Keratinocyte (primary cell): ENCODE results near the gene ARHGAP10.

Experiments
- EZH2 ChIP-seq: IDR thresholded peaks from one replicate; pipeline ENCODE4 v1.6.1; 2012; ENCODE audit warnings: inconsistent platforms, mild to moderate bottlenecking, low read length, moderate library complexity
- TF ChIP-seq, protein P1 (sequence below), 3 experiments: IDR thresholded peaks in 1 of 3; conservative IDR thresholded peaks in 1 of 3; optimal IDR thresholded peaks in 1 of 3; 2 replicates in 2 of 3; 3 replicates in 1 of 3; pipeline versions ENCODE3 to v1.5.1; 2011; ENCODE audit warnings: low read length in 3 of 3, mild to moderate bottlenecking in 3 of 3, moderate library complexity in 2 of 3, control low read depth in 1 of 3, inconsistent platforms in 1 of 3; ENCODE audit not compliant: insufficient read depth in 2 of 3; ENCODE audit errors: extremely low read depth in 1 of 3

DNA sequence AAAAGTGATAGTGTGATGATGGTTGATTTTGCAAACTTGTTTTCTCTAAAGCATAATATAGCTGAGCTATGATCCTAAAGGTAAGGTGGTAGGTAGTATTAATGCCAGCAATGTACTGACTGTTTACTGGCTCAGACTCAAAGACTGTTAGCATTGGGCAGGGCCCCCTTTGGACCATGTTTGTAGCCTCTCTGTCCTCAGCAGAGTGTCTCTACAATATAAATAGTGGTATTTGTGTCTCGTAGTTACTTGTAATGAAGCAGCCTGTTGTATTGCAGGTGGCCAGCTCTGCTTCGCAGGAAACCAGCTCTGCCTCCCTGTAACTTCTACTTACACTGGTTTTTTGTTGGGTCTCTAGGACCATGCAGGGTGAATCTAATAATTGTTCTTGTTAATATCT, 70.5 kb downstream of the ARHGAP10 start:
- TF ChIP-seq, protein P1, sequence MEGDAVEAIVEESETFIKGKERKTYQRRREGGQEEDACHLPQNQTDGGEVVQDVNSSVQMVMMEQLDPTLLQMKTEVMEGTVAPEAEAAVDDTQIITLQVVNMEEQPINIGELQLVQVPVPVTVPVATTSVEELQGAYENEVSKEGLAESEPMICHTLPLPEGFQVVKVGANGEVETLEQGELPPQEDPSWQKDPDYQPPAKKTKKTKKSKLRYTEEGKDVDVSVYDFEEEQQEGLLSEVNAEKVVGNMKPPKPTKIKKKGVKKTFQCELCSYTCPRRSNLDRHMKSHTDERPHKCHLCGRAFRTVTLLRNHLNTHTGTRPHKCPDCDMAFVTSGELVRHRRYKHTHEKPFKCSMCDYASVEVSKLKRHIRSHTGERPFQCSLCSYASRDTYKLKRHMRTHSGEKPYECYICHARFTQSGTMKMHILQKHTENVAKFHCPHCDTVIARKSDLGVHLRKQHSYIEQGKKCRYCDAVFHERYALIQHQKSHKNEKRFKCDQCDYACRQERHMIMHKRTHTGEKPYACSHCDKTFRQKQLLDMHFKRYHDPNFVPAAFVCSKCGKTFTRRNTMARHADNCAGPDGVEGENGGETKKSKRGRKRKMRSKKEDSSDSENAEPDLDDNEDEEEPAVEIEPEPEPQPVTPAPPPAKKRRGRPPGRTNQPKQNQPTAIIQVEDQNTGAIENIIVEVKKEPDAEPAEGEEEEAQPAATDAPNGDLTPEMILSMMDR (optimal IDR thresholded peaks at IDR 0.05 in 1 of 3, IDR thresholded peaks at IDR 0.05 in 1 of 3, conservative IDR thresholded peaks at IDR 0.05 in 1 of 3; ENCODE audit: extremely low read depth in 1 of 3, insufficient read depth in 2 of 3, low read length in 3 of 3) = no peak
- TF ChIP-seq EZH2 = no peak
